ENCODE data around the gene MMD. TPM values are rescaled to one million over a fixed set of nuclear protein-coding genes. Genes with fewer than 3 reads are reported as not detected.

The MMD gene
- total and polyA plus RNA-seq, 2 of the 13 experiments (the other 11 are each of a cell fraction or from before 2014, with no cell fraction given): 121 to 225 TPM

DNA sequence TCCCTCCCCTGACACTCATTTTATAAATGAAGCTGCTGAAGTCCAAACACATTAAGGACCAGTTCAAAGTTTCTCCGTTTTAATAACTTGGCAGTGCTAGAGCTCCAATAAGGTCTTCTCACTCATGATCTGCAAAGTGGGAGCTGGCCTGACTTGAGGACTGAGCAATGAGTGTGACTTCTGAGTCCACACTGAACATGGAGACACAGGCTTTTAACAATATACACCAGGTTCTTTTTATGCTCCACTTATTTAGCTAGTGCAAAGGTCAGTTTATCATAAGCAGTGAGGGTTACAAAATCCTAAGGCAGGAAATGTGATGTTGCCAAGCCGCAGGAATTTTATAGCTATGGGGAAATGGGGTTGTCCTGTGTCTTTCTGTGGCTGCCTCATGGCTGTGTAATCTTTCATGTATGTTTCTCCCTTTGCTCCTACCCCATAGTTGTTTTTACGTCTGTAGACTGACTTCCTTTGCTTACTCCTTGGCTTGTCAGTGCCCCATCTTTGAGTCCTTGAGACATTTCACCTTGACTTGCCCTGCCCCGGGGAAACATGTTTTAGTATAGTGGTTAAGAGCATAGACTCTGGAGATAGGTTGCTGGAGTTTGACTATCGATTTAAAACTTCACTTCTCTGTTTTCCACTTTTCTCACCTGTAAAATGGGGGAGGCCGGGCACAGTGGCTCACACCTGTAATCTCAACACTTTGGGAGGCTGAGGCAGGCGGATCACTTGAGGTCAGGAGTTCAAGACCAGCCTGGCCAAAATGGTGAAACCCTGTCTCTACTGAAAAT, 12.2 kb upstream of the MMD start (continued):
- TF ChIP-seq REXO4 (CRISPR knock-in tag; IDR thresholded peaks at IDR 0.05; ENCODE audit: borderline replicate concordance) (no peak), ZFP1 (CRISPR knock-in tag; IDR thresholded peaks at IDR 0.05) (peak; percentile 87), GTF3A (CRISPR knock-in tag; conservative IDR thresholded peaks at IDR 0.05) (0 out of 2 replicates have a peak, but pooled peaks have one; percentile 55), SKI (IDR thresholded peaks at IDR 0.05; ENCODE audit: partially characterized antibody) (no peak), TCF7 (IDR thresholded peaks at IDR 0.05; ENCODE audit: low read depth) (peak; percentile 68; the same call in 1 of the 2 replicates), ZNF34 (CRISPR knock-in tag; IDR thresholded peaks at IDR 0.05; ENCODE audit: borderline replicate concordance) (peak; percentile 88; the same call in 1 of the 2 replicates), AKAP8 (CRISPR knock-in tag; IDR thresholded peaks at IDR 0.05) (no peak), KDM1A (CRISPR knock-in tag; IDR thresholded peaks at IDR 0.05) (peak; percentile 60), ZNF224 (CRISPR knock-in tag; IDR thresholded peaks at IDR 0.05) (peak; percentile 65; the same call in 1 of the 2 replicates), ZNF350 (CRISPR knock-in tag; IDR thresholded peaks at IDR 0.05; ENCODE audit: borderline replicate concordance, low read depth) (no peak), SMARCC2 (IDR thresholded peaks at IDR 0.05) (no peak), SRSF4 (IDR thresholded peaks at IDR 0.05; ENCODE audit: low read depth, low read length, poor library complexity, severe bottlenecking) (no peak), HCFC1 (IDR thresholded peaks at IDR 0.05; ENCODE audit: low read depth, low read length) (no peak), GATAD2A (CRISPR knock-in tag; IDR thresholded peaks at IDR 0.05) (peak; percentile 93), ZNF160 (CRISPR knock-in tag; IDR thresholded peaks at IDR 0.05) (0 out of 2 replicates have a peak, but pooled peaks have one; percentile 65), NCOA1 (CRISPR knock-in tag; IDR thresholded peaks at IDR 0.05) (no peak), HOXA9 (CRISPR knock-in tag; IDR thresholded peaks at IDR 0.05; ENCODE audit: borderline replicate concordance) (no peak), ZNF274 (CRISPR knock-in tag; IDR thresholded peaks at IDR 0.05) (no peak)
- TF ChIP-seq, protein P1, sequence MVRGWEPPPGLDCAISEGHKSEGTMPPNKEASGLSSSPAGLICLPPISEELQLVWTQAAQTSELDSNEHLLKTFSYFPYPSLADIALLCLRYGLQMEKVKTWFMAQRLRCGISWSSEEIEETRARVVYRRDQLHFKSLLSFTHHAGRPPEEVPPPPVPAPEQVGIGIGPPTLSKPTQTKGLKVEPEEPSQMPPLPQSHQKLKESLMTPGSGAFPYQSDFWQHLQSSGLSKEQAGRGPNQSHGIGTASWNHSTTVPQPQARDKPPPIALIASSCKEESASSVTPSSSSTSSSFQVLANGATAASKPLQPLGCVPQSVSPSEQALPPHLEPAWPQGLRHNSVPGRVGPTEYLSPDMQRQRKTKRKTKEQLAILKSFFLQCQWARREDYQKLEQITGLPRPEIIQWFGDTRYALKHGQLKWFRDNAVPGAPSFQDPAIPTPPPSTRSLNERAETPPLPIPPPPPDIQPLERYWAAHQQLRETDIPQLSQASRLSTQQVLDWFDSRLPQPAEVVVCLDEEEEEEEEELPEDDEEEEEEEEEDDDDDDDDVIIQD (CRISPR knock-in tag; IDR thresholded peaks at IDR 0.05; ENCODE audit: low read depth): 0 out of 2 replicates have a peak, but pooled peaks have one; percentile 56
- TF ChIP-seq, protein P2, sequence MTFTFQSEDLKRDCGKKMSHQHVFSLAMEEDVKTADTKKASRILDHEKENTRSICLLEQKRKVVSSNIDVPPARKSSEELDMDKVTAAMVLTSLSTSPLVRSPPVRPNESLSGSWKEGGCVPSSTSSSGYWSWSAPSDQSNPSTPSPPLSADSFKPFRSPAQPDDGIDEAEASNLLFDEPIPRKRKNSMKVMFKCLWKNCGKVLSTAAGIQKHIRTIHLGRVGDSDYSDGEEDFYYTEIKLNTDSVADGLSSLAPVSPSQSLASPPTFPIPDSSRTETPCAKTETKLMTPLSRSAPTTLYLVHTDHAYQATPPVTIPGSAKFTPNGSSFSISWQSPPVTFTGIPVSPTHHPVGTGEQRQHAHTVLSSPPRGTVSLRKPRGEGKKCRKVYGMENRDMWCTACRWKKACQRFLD (CRISPR knock-in tag; IDR thresholded peaks at IDR 0.05; ENCODE audit: borderline replicate concordance): no peak
- TF ChIP-seq, protein P3, sequence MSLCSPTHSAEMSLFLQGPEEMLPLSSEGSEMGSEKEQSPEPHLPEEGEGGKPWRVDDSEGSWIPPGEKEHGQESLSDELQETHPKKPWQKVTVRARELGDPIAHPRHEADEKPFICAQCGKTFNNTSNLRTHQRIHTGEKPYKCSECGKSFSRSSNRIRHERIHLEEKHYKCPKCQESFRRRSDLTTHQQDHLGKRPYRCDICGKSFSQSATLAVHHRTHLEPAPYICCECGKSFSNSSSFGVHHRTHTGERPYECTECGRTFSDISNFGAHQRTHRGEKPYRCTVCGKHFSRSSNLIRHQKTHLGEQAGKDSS (CRISPR knock-in tag; IDR thresholded peaks at IDR 0.05; ENCODE audit: borderline replicate concordance, low read depth): 0 out of 2 replicates have a peak, but pooled peaks have one; percentile 43
- TF ChIP-seq, protein P4, sequence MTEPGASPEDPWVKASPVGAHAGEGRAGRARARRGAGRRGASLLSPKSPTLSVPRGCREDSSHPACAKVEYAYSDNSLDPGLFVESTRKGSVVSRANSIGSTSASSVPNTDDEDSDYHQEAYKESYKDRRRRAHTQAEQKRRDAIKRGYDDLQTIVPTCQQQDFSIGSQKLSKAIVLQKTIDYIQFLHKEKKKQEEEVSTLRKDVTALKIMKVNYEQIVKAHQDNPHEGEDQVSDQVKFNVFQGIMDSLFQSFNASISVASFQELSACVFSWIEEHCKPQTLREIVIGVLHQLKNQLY (CRISPR knock-in tag; IDR thresholded peaks at IDR 0.05): no peak
- TF ChIP-seq, protein P5, sequence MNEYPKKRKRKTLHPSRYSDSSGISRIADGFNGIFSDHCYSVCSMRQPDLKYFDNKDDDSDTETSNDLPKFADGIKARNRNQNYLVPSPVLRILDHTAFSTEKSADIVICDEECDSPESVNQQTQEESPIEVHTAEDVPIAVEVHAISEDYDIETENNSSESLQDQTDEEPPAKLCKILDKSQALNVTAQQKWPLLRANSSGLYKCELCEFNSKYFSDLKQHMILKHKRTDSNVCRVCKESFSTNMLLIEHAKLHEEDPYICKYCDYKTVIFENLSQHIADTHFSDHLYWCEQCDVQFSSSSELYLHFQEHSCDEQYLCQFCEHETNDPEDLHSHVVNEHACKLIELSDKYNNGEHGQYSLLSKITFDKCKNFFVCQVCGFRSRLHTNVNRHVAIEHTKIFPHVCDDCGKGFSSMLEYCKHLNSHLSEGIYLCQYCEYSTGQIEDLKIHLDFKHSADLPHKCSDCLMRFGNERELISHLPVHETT (CRISPR knock-in tag; conservative IDR thresholded peaks at IDR 0.05): no peak
- TF ChIP-seq, protein P6, sequence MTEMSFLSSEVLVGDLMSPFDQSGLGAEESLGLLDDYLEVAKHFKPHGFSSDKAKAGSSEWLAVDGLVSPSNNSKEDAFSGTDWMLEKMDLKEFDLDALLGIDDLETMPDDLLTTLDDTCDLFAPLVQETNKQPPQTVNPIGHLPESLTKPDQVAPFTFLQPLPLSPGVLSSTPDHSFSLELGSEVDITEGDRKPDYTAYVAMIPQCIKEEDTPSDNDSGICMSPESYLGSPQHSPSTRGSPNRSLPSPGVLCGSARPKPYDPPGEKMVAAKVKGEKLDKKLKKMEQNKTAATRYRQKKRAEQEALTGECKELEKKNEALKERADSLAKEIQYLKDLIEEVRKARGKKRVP (CRISPR knock-in tag; IDR thresholded peaks at IDR 0.05): peak in 1 of 2 experiments; percentile 77; a peak in 2 of 4 replicates
